ENCODE results near the gene OSBPL10.

Gene OSBPL10

DNA sequence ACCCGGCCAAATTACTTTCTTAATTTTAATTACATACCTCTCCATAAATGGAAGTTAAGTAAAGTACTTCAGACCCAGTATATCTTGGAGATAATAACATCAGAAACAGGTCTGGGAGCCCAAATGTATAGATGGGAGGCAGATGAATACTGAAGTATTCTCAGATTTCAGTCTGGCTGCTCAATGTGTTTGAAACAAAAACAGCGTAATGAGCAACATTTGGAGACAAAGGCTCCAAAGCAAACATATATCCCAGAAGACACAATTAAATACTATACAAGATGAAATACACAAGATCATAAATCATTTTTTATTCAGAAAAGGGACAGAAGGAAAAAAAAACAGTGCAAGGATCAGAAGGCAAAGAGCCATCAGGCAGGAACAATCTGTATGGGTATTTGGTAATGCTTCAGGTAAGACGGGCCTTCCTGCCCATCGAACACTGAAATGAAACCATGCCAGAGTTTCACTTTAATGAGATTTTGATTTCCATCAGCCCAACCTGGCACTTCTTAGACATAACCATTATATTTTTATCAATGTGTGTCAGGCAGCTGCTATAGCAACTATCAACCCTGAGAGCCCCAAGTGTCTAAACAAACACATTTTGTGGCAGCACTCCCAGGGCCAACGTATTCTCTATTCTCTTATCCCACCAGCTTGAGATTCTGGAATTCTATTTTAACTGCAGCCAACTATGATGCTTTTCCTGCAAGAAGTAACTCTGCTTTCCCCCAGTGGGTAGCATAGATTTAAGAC lies 237.6 kb downstream of the OSBPL10 start:
- TF ChIP-seq, protein P1, sequence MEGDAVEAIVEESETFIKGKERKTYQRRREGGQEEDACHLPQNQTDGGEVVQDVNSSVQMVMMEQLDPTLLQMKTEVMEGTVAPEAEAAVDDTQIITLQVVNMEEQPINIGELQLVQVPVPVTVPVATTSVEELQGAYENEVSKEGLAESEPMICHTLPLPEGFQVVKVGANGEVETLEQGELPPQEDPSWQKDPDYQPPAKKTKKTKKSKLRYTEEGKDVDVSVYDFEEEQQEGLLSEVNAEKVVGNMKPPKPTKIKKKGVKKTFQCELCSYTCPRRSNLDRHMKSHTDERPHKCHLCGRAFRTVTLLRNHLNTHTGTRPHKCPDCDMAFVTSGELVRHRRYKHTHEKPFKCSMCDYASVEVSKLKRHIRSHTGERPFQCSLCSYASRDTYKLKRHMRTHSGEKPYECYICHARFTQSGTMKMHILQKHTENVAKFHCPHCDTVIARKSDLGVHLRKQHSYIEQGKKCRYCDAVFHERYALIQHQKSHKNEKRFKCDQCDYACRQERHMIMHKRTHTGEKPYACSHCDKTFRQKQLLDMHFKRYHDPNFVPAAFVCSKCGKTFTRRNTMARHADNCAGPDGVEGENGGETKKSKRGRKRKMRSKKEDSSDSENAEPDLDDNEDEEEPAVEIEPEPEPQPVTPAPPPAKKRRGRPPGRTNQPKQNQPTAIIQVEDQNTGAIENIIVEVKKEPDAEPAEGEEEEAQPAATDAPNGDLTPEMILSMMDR (IDR thresholded peaks at IDR 0.05; ENCODE audit: insufficient read depth, low read length, missing control alignments) = no peak
- ChIA-PET CTCF (interaction anchor here (1.3 kb wide), 1 partner anchor 9 kb away, joined by 3 read pairs; no protein-coding TSS in a partner anchor), POLR2A (no interaction called here)
- no peak overlapping the region for H3K4me3 ChIP-seq (ENCODE audit: low read depth, low read length)
- DNase-seq (ENCODE audit: low read depth, low spot score) = no peak

- ChIA-PET POLR2A (no interaction called here), CTCF (no interaction called here)
- DNase-seq (ENCODE audit: low read depth, low spot score) = no peak
- H3K4me3 ChIP-seq (ENCODE audit: low read depth, low read length) = no peak overlapping the region
- TF ChIP-seq, protein P1 (IDR thresholded peaks at IDR 0.05; ENCODE audit: insufficient read depth, low read length, missing control alignments) = no peak
Observed at GRCh38 chr3:31740397-31740796, 240.7 kb downstream of the OSBPL10 start.

GRCh38 chr3:31738412-31738811 lies 242.7 kb downstream of the OSBPL10 start:
- ChIA-PET POLR2A (no interaction called here), CTCF (no interaction called here)
- H3K4me3 ChIP-seq (ENCODE audit: low read depth, low read length) = no peak overlapping the region
- no peak for DNase-seq (ENCODE audit: low read depth, low spot score)
- TF ChIP-seq, protein P1 (IDR thresholded peaks at IDR 0.05; ENCODE audit: insufficient read depth, low read length, missing control alignments) = no peak

- no peak for DNase-seq (ENCODE audit: low read depth, low spot score)
- ChIA-PET POLR2A (no interaction called here), CTCF (no interaction called here)
- TF ChIP-seq, protein P1 (IDR thresholded peaks at IDR 0.05; ENCODE audit: insufficient read depth, low read length, missing control alignments) = no peak
- no peak overlapping the region for H3K4me3 ChIP-seq (ENCODE audit: low read depth, low read length)
Observed at GRCh38 chr3:31735667-31736066, 245.4 kb downstream of the OSBPL10 start.

GRCh38 chr3:31733234-31733667 lies 247.8 kb downstream of the OSBPL10 start:
- CTCF ChIA-PET = no interaction called here
- H3K4me3 ChIP-seq (ENCODE audit: low read depth, low read length) = no peak overlapping the region
- no peak for DNase-seq (ENCODE audit: low read depth, low spot score)
- TF ChIP-seq, protein P1 (IDR thresholded peaks at IDR 0.05; ENCODE audit: insufficient read depth, low read length, missing control alignments) = no peak
- POLR2A ChIA-PET = no interaction called here

DNA sequence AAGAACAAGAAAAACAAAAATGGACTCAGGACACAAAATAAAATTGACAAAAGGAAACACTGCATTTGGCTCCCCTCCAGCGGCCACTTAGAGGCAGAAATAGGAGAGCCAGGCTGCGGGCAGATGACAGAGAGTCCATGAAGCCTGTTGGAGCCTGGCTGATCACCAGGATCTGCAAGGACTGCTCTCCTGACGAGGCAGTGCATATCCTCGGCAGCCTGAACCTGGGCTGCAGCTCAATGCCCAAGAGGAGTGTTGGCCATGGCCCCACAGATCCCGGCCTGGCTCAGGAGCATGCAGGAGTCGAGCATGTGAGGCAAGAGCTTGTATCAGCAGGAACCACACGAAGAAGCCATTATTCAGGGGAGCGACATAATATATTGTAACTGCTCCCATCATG lies 248.5 kb downstream of the OSBPL10 start:
- ChIA-PET CTCF (no interaction called here), POLR2A (no interaction called here)
- H3K4me3 ChIP-seq (ENCODE audit: low read depth, low read length) = no peak overlapping the region
- DNase-seq (ENCODE audit: low read depth, low spot score) = no peak
- TF ChIP-seq, protein P1 (IDR thresholded peaks at IDR 0.05; ENCODE audit: insufficient read depth, low read length, missing control alignments) = no peak
